Fibroblast of skin of abdomen (primary cell): ENCODE measurements around the gene UBE2G1.

Source experiments
- DNase-seq: peaks from one replicate; pipeline ENCODE4 v3.0.0-alpha.2; 2013

Gene UBE2G1

GRCh38 chr17:4246674-4247073, 119.8 kb downstream of the UBE2G1 start:
- no peak for DNase-seq

DNA sequence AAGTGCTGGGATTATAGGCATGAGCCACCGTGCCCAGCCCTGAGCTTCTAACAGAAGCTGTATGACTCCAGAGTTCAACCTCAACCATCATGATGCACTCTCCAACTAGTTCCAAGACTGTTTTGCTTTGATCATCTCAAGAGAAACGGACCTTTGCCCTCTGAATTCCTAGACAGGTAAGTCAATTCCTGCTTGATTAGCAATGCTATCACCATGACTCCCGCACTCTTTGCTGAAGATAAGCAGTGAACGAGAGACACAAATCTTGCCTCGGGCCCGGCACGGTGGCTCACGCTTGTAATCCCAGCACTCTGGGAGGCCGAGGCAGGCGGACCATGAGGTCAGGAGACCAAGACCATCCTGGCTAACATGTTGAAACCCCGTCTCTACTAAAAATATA, 124.9 kb downstream of the UBE2G1 start:
- DNase-seq: no peak

DNA sequence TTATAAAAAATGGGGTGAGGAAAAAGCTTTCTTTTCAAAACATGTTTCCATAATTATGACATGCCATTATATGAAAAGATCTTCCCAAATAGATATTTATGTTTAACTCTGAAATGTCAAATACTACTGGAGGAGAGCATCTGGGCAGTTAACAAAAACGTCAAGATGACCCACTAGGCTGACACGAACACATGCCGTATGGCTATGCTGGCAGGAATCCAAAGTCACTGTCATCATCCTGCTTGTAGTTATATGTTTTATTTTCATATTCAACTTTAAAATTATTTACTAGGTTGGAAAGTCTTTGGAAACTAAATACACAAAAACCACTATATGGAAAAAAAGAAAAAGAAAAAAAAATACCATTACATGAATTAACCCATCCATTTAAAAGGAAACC, 130.0 kb downstream of the UBE2G1 start:
- peak; percentile 35 for DNase-seq

DNA sequence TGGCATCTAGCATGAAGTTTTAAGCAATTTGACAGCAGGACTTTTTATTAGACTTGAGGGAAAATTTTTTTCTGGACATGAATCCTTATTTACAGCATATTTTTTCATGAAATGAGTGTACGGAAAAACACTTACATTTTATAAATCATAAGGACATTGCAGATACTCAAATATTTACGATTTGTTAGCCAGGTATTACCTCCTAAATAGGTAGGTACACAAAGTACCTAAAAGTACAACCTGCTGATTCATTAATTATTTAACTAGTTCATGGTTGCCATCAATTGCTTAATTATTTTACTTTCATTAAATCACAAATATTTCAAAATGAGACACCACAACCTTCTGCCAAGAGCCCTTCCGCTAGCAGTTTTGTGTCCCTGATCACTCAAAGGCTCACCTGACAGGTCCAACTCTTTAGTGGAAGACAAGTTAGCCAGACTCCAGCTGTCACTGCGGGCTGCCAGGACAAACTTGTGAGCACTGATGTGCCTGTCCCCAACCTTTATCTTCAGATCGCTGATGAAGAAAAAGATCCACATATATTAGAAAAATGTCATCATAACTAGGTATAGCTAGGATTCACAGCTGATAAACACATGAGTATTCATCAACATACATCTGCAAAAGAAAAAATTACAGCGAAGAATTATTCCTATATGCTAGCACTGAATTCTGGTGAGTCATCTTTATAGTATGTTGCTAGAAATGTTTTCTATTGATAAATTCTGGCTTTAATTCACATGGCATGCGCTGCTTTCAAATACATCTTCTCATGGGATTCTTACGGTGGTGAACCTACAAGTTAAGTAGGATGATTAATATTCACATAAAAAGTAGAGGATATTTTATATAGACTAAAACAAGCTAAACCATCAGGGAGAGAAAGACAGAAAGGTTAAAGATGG, 130.8 kb downstream of the UBE2G1 start:
- DNase-seq: peak; percentile 85

GRCh38 chr17:4234401-4234800, 132.1 kb downstream of the UBE2G1 start:
- DNase-seq: peak; percentile 75

DNA sequence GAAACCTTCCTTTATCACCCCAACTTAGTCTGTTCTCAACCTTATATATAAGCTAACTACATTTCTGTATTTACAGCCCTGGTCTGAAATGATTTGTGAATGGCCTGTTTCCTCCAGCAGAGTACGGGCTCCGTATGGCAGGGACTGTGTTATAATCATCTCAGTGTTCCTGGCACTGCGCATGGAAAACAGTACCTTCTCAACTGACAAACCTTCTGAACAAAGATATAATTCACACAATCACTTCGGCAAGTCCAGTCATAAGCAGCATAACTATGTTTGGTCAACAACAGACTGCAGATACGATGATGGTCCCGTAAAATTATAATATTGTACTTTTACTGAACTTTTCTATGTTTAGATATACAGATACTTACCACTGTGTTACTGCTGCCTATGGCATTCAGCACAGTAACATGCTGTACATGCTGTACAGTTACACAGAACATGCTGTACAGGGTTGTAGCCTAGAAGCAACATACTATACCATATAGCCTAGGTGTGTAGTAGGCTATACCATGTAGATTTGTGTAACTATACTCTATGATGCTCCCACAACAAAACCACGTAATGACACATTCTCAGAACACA, 132.7 kb downstream of the UBE2G1 start:
- DNase-seq: no peak

DNA sequence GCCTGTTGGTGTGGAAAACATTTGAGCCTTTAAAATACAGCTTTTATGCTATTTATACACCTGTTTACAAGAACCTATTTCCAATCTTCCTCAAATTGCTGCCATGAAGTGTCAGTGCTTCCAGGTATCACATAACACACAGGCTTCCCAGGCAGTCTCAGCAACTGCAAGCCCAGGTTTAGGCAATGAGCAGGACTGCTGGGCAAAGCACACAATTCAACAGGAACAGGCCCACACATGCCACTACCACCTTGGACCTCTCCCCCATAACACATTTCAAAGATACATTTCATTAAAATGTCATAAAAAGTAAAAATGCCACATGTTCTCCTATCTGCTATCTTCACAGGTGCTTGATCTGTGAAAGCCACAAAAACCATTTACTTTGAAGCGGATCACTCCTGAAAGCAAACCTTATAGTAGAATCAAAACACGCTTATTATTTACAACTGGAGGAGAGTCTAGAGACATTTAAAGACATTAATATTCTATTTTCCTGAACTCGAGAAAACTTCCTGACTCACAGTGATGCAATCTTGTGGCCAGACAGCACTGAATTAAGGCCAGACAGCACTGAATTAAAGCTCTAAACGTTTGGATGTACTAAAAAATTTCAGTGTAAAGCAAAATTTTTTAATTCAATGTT, 134.2 kb downstream of the UBE2G1 start:
- peak; percentile 75 for DNase-seq

GRCh38 chr17:4229627-4230541, 136.6 kb downstream of the UBE2G1 start:
- peak; percentile 98 for DNase-seq

DNA sequence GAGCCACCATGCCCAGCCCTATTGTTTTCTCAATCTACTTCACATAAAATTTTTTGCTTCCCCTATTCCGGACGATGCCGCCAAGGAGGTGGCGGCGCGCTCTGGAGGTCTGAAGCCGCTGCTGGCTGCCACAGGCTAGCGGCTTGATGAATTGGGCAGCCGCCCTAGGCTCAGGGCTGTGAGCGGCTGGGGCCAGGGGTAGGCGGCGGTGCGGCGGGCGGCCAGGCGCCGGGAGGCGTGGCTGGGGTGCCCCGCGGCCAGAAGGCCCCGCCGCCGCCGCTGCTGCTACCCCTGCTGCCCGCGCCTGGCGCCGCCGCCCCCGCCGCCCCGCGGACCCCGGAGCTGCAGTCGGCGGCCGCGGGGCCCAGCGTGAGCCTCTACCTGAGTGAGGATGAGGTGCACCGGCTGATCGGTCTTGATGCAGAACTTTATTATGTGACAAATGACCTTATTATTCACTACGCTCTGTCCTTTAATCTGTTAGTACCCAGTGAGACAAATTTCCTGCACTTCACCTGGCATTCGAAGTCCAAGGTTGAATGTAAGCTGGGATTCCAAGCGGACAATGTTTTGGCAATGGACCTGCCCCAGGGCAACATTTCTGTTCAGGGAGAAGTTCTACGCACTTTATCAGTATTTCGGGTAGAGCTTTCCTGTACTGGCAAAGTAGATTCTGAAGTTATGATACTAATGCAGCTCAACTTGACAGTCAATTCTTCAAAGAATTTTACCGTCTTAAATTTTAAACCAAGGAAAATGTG, 144.4 kb downstream of the UBE2G1 start:
- no peak for DNase-seq

- DNase-seq: no peak
Measured at GRCh38 chr17:4221163-4221562, 145.3 kb downstream of the UBE2G1 start.

DNA sequence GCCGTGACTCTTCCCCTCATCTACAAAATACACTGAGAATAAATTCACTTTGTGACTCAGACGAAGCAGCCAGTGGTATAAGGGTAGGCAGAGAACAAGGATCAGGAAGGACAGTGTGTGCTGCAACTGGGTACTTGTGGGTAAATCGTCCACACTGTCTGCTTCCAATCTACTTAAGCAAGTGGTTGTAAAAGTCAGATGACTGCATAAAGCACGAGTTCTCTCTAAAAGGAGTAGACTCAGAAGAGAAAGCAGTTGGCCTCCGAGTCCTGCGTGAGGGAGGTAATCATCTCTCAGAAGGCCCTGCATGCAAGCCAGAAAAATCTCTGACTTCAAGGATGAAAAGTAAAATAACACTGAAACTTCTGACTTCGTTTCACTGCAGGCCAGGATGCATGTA, 145.8 kb downstream of the UBE2G1 start:
- DNase-seq: no peak
